Stimulated activated CD8-positive, alpha-beta memory T cell treated with anti-CD3 and anti-CD28 coated beads, Interleukin-7, amount 100 ng/mL, for 1 hour (primary cell): ENCODE results near the gene PRKD2.
A peak's percentile ranks its signal among the peaks of the same experiment; 100 is the strongest.
"Not testable (repeated sequence)": the region's sequence is repeated elsewhere in the genome, so short reads cannot be mapped to it uniquely, and the experiment has no call there.

Experiments
- DNase-seq, 2 donors: peaks; one replicate each; pipeline ENCODE4 v3.0.0-alpha.2; 2020; ENCODE audit warnings: low read depth in 2 of 2

The PRKD2 gene

GRCh38 chr19:46634045-46634655 lies 82.8 kb downstream of the PRKD2 start:
- DNase-seq: peak; percentile 77 to 87

- DNase-seq: no peak
Observed at GRCh38 chr19:46633130-46633529, 83.8 kb downstream of the PRKD2 start.

GRCh38 chr19:46631481-46631880 lies 85.4 kb downstream of the PRKD2 start:
- no peak for DNase-seq

GRCh38 chr19:46630586-46631205 lies 86.2 kb downstream of the PRKD2 start:
- no peak for DNase-seq

GRCh38 chr19:46629546-46630025 lies 87.3 kb downstream of the PRKD2 start:
- no peak for DNase-seq

- DNase-seq: not testable (repeated sequence)
Observed at GRCh38 chr19:46628970-46629369, 87.9 kb downstream of the PRKD2 start.

GRCh38 chr19:46626446-46626845 lies 90.5 kb downstream of the PRKD2 start:
- no peak for DNase-seq

- DNase-seq: no peak
Observed at GRCh38 chr19:46625731-46626130, 91.2 kb downstream of the PRKD2 start.

- DNase-seq: no peak
Observed at GRCh38 chr19:46624958-46625661, 91.8 kb downstream of the PRKD2 start, which contains the start of gene PTGIR. Gene PTGIR, minus strand, starts transcription at chr19:46625089. Its CDS starts 864 bp downstream, at chr19:46624225.
